HG03064 (cell line): ENCODE data around the gene SLC16A6.
"Not testable (repeated sequence)": the region's sequence is repeated elsewhere in the genome, so short reads cannot be mapped to it uniquely, and the experiment has no call there.

Experiments
- ATAC-seq: cut with Tn5 transposase; IDR thresholded peaks from one replicate; pipeline ENCODE4 v1.9.1; 2021; ENCODE audit warnings: low read depth; ENCODE audit not compliant: unreplicated experiment

Gene SLC16A6

GRCh38 chr17:68228039-68228680 lies 62.8 kb downstream of the SLC16A6 start:
- not testable (repeated sequence) for ATAC-seq

- ATAC-seq: not testable (repeated sequence)
Measured at GRCh38 chr17:68225055-68225454, 65.9 kb downstream of the SLC16A6 start.

GRCh38 chr17:68222606-68223005 lies 68.3 kb downstream of the SLC16A6 start:
- no peak for ATAC-seq

GRCh38 chr17:68221786-68222185 lies 69.1 kb downstream of the SLC16A6 start:
- no peak for ATAC-seq

- ATAC-seq: not testable (repeated sequence)
Measured at GRCh38 chr17:68220786-68221185, 70.1 kb downstream of the SLC16A6 start.

GRCh38 chr17:68220186-68220585 lies 70.7 kb downstream of the SLC16A6 start:
- not testable (repeated sequence) for ATAC-seq

GRCh38 chr17:68219429-68219828 lies 71.5 kb downstream of the SLC16A6 start:
- not testable (repeated sequence) for ATAC-seq
